OCI-LY1 (cell line): ENCODE data around the gene RND2.

Experiments
- H2AFZ ChIP-seq: fragments of 200-600 bp; sonication (generic), shearing (Covaris generic); 2 replicates; pipeline ENCODE4 v1.6.0; 2014; ENCODE audit warnings: antibody characterized with exemption, mild to moderate bottlenecking, low read length
- H3F3A ChIP-seq: fragments of 200-600 bp; sonication (generic), shearing (Covaris generic); 2 replicates; pipeline ENCODE4 v1.6.0; 2014; ENCODE audit warnings: mild to moderate bottlenecking, antibody characterized with exemption, low read length, moderate library complexity; ENCODE audit not compliant: insufficient read depth
- H3K27ac ChIP-seq: fragments of 200-600 bp; sonication (generic); 2 replicates; pipeline ENCODE4 v1.5.1; 2014; ENCODE audit warnings: low read length, mixed run types, mild to moderate bottlenecking, low read depth; ENCODE audit not compliant: poor library complexity, severe bottlenecking
- H3K27me3 ChIP-seq: fragments of 200-600 bp; sonication (generic); 2 replicates; pipeline ENCODE4 v1.6.0; 2014; ENCODE audit warnings: antibody characterized with exemption, mild to moderate bottlenecking, low read length, moderate library complexity; ENCODE audit not compliant: insufficient read depth
- H3K36me3 ChIP-seq: fragments of 200-600 bp; sonication (generic); 2 replicates; pipeline ENCODE4 v1.6.1; 2014; ENCODE audit warnings: mild to moderate bottlenecking, antibody characterized with exemption, low read length, moderate library complexity, mixed read lengths; ENCODE audit not compliant: insufficient read depth
- H3K4me1 ChIP-seq: fragments of 200-600 bp; sonication (generic); 2 replicates; pipeline ENCODE4 v1.5.1; 2014; ENCODE audit warnings: mild to moderate bottlenecking, low read length, moderate library complexity; ENCODE audit not compliant: insufficient read depth, severe bottlenecking
- H3K4me2 ChIP-seq: fragments of 200-600 bp; sonication (generic), shearing (Covaris generic); 2 replicates; pipeline ENCODE4 v1.6.1; 2014; ENCODE audit warnings: low read length
- H3K4me3 ChIP-seq: fragments of 200-600 bp; sonication (generic); 2 replicates; pipeline ENCODE4 v1.5.1; 2014; ENCODE audit warnings: low read length, low read depth, mild to moderate bottlenecking, mixed read lengths; ENCODE audit not compliant: poor library complexity, severe bottlenecking
- H3K79me2 ChIP-seq: fragments of 200-600 bp; shearing (Covaris generic); 2 replicates; pipeline ENCODE4 v1.6.1; 2016; ENCODE audit warnings: mixed run types, low read length, mixed read lengths; ENCODE audit not compliant: insufficient read depth
- H3K9ac ChIP-seq: fragments of 200-600 bp; sonication (generic), shearing (Covaris generic); 2 replicates; pipeline ENCODE4 v1.6.1; 2014; ENCODE audit warnings: mild to moderate bottlenecking, low read length, mixed read lengths
- H3K9me2 ChIP-seq: fragments of 200-600 bp; sonication (generic), shearing (Covaris generic); 2 replicates; pipeline ENCODE4 v1.6.1; 2014; ENCODE audit warnings: low read depth, mild to moderate bottlenecking, low read length, mixed read lengths
- H3K9me3 ChIP-seq: fragments of 200-600 bp; shearing (Covaris generic); 2 replicates; pipeline ENCODE4 v1.6.1; 2014; ENCODE audit warnings: low read length, mixed read lengths
- H4K20me1 ChIP-seq: fragments of 200-600 bp; sonication (generic), shearing (Covaris generic); 2 replicates; pipeline ENCODE4 v1.6.0; 2016; ENCODE audit warnings: mild to moderate bottlenecking, low read length; ENCODE audit not compliant: insufficient read depth
- EZH2 ChIP-seq: fragments of 200-600 bp; sonication (generic), shearing (Covaris generic); IDR thresholded peaks from 2 replicates; pipeline ENCODE4 v1.8.0; 2017; ENCODE audit warnings: borderline replicate concordance, mixed run types, mild to moderate bottlenecking, antibody characterized with exemption, low read length, moderate library complexity, mixed read lengths
- TF ChIP-seq, protein P1 (sequence below): fragments of 200-600 bp; sonication (generic), shearing (Covaris generic); IDR thresholded peaks from 2 replicates; pipeline ENCODE4 v1.5.1; 2017; ENCODE audit warnings: mild to moderate bottlenecking, antibody characterized with exemption, low read length, moderate library complexity, mixed read lengths

RND2 gene

DNA sequence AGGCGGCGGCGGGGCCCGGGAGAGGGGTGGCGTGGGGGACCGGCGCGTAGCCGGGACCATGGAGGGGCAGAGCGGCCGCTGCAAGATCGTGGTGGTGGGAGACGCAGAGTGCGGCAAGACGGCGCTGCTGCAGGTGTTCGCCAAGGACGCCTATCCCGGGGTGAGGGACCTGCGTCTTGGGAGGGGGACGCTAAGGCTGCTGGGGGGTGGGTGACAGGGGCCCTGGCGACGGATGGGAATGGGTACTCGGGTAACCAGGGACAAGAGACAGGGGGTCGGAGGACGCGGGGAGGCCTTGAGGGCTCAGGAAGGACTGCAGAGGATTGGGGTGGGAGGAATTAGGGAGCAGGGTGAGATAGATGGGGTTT, 243 bp downstream of the RND2 start:
- Histone ChIP-seq H3K36me3 (no peaks in the 10 kb centered on the region), H3F3A (no peaks in the 10 kb centered on the region), H3K4me2 (peak overlapping the region; percentile 77), H3K9ac (no peak overlapping the region), H3K9me3 (no peaks in the 10 kb centered on the region), H2AFZ (no peak overlapping the region), H3K27ac (no peak overlapping the region), H3K4me1 (peaks cover 15% of the 10 kb centered on the region), H3K79me2 (no peaks in the 10 kb centered on the region), H4K20me1 (no peaks in the 10 kb centered on the region), H3K27me3 (no peaks in the 10 kb centered on the region), H3K9me2 (no peaks in the 10 kb centered on the region), H3K4me3 (peak overlapping the region; percentile 41)
- TF ChIP-seq, protein P1, sequence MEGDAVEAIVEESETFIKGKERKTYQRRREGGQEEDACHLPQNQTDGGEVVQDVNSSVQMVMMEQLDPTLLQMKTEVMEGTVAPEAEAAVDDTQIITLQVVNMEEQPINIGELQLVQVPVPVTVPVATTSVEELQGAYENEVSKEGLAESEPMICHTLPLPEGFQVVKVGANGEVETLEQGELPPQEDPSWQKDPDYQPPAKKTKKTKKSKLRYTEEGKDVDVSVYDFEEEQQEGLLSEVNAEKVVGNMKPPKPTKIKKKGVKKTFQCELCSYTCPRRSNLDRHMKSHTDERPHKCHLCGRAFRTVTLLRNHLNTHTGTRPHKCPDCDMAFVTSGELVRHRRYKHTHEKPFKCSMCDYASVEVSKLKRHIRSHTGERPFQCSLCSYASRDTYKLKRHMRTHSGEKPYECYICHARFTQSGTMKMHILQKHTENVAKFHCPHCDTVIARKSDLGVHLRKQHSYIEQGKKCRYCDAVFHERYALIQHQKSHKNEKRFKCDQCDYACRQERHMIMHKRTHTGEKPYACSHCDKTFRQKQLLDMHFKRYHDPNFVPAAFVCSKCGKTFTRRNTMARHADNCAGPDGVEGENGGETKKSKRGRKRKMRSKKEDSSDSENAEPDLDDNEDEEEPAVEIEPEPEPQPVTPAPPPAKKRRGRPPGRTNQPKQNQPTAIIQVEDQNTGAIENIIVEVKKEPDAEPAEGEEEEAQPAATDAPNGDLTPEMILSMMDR: no peak
- TF ChIP-seq EZH2: no peak

- Histone ChIP-seq H3K36me3 (no peaks in the 10 kb centered on the region), H3F3A (no peaks in the 10 kb centered on the region), H3K9me2 (no peaks in the 10 kb centered on the region), H3K9me3 (no peaks in the 10 kb centered on the region), H4K20me1 (no peaks in the 10 kb centered on the region), H3K4me2 (no peak overlapping the region), H2AFZ (no peak overlapping the region), H3K27ac (no peak overlapping the region), H3K4me1 (peaks cover 12% of the 10 kb centered on the region), H3K9ac (no peak overlapping the region), H3K79me2 (no peaks in the 10 kb centered on the region), H3K4me3 (no peak overlapping the region), H3K27me3 (no peaks in the 10 kb centered on the region)
- no peak for TF ChIP-seq EZH2
- TF ChIP-seq, protein P1: no peak
Observed at GRCh38 chr17:43025766-43026537, 921 bp downstream of the RND2 start.

- Histone ChIP-seq H3K36me3 (no peaks in the 10 kb centered on the region), H4K20me1 (no peaks in the 10 kb centered on the region), H3K79me2 (no peaks in the 10 kb centered on the region), H3F3A (no peaks in the 10 kb centered on the region), H3K9ac (no peak overlapping the region), H3K4me2 (no peak overlapping the region), H3K27ac (no peak overlapping the region), H3K9me3 (no peaks in the 10 kb centered on the region), H2AFZ (no peak overlapping the region), H3K4me1 (peaks cover 8% of the 10 kb centered on the region), H3K27me3 (no peaks in the 10 kb centered on the region), H3K4me3 (no peak overlapping the region), H3K9me2 (no peaks in the 10 kb centered on the region)
- TF ChIP-seq, protein P1: no peak
Observed at GRCh38 chr17:43026595-43026994, 1.6 kb downstream of the RND2 start.
